Ishikawa (cell line): ENCODE measurements around the gene KNDC1.

Source experiments
- CEBPB ChIP-seq: IDR thresholded peaks from 2 replicates; pipeline ENCODE4 v1.6.1; 2012
- CREB1 ChIP-seq: IDR thresholded peaks from 2 replicates; pipeline ENCODE4 v1.6.1; 2012; ENCODE audit warnings: low read depth
- EGR1 ChIP-seq: IDR thresholded peaks from 2 replicates; pipeline ENCODE4 v1.6.1; 2012
- EP300 ChIP-seq: IDR thresholded peaks from 2 replicates; pipeline ENCODE4 v1.6.1; 2012; ENCODE audit warnings: borderline replicate concordance
- FOXM1 ChIP-seq: IDR thresholded peaks from 2 replicates; pipeline ENCODE4 v1.6.1; 2012; ENCODE audit warnings: low read depth, borderline replicate concordance
- NFIC ChIP-seq: IDR thresholded peaks from 2 replicates; pipeline ENCODE4 v1.6.1; 2012
- RAD21 ChIP-seq: IDR thresholded peaks from 2 replicates; pipeline ENCODE4 v1.6.1; 2012; ENCODE audit warnings: low read depth
- TAF1 ChIP-seq: IDR thresholded peaks from 2 replicates; pipeline ENCODE4 v1.6.1; 2012; ENCODE audit warnings: low read depth, mild to moderate bottlenecking
- TCF12 ChIP-seq: IDR thresholded peaks from 2 replicates; pipeline ENCODE4 v1.6.1; 2012; ENCODE audit warnings: low read depth
- TEAD4 ChIP-seq: IDR thresholded peaks from 2 replicates; pipeline ENCODE4 v1.6.1; 2012
- YY1 ChIP-seq: IDR thresholded peaks from 2 replicates; pipeline ENCODE4 v1.6.1; 2012; ENCODE audit warnings: low read depth
- ZBTB7A ChIP-seq: IDR thresholded peaks from 2 replicates; pipeline ENCODE4 v1.6.1; 2012; ENCODE audit warnings: low read depth
- TF ChIP-seq, protein P1 (sequence below): IDR thresholded peaks from 2 replicates; pipeline ENCODE4 v1.6.1; 2012; ENCODE audit warnings: low read depth, mild to moderate bottlenecking
- TF ChIP-seq, protein P2 (sequence below): IDR thresholded peaks from 2 replicates; pipeline ENCODE4 v1.6.1; 2012
- TF ChIP-seq, protein P3 (sequence below): IDR thresholded peaks from 2 replicates; pipeline ENCODE4 v1.6.1; 2012

Gene KNDC1

DNA sequence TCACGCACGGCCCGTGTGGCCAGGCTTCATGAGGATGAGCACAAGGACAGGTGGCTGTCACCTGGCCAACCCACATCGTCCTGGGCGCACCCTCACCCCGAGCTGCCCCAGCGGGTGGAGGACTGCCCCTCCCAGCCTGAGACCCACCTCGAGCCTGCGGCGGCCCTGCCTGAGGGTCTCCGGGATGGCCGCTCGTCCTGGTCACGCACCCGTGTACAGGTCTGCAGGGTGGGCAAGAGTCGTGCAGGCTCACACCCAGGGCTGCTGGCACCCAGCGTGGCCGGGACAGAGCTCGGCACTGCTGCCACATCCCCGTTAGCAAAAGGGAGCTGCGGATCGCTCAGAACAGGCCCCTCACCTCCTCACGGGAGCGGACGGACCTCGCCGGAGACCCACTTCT lies 55.6 kb downstream of the KNDC1 start:
- TF ChIP-seq EGR1: no peak
- TF ChIP-seq CREB1: no peak
- TF ChIP-seq, protein P1, sequence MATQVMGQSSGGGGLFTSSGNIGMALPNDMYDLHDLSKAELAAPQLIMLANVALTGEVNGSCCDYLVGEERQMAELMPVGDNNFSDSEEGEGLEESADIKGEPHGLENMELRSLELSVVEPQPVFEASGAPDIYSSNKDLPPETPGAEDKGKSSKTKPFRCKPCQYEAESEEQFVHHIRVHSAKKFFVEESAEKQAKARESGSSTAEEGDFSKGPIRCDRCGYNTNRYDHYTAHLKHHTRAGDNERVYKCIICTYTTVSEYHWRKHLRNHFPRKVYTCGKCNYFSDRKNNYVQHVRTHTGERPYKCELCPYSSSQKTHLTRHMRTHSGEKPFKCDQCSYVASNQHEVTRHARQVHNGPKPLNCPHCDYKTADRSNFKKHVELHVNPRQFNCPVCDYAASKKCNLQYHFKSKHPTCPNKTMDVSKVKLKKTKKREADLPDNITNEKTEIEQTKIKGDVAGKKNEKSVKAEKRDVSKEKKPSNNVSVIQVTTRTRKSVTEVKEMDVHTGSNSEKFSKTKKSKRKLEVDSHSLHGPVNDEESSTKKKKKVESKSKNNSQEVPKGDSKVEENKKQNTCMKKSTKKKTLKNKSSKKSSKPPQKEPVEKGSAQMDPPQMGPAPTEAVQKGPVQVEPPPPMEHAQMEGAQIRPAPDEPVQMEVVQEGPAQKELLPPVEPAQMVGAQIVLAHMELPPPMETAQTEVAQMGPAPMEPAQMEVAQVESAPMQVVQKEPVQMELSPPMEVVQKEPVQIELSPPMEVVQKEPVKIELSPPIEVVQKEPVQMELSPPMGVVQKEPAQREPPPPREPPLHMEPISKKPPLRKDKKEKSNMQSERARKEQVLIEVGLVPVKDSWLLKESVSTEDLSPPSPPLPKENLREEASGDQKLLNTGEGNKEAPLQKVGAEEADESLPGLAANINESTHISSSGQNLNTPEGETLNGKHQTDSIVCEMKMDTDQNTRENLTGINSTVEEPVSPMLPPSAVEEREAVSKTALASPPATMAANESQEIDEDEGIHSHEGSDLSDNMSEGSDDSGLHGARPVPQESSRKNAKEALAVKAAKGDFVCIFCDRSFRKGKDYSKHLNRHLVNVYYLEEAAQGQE: no peak
- TF ChIP-seq RAD21: no peak
- no peak for TF ChIP-seq ZBTB7A
- no peak for TF ChIP-seq TEAD4
- TF ChIP-seq CEBPB: no peak
- TF ChIP-seq FOXM1: no peak
- no peak for TF ChIP-seq YY1
- no peak for TF ChIP-seq NFIC
- TF ChIP-seq, protein P2, sequence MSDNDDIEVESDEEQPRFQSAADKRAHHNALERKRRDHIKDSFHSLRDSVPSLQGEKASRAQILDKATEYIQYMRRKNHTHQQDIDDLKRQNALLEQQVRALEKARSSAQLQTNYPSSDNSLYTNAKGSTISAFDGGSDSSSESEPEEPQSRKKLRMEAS: no peak

DNA sequence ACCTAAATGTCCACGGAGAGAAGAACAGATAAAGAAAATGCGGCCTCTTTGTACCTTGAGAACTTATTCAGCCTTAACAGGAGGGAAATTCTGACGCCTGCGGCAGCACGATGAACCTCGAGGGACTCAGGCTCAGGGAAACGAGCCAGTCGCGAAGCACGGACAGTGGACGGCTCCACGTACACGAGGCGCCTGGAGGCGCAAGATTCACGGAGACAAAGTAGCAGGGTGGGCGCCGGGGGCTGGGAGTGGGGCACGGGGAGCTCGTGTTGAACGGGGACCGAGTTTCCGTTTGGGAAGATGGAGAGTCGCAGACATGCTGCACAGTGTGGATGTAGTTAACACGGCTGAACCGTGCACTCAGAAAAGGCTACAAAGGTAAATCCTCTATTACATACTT lies 56.8 kb downstream of the KNDC1 start:
- TF ChIP-seq, protein P3, sequence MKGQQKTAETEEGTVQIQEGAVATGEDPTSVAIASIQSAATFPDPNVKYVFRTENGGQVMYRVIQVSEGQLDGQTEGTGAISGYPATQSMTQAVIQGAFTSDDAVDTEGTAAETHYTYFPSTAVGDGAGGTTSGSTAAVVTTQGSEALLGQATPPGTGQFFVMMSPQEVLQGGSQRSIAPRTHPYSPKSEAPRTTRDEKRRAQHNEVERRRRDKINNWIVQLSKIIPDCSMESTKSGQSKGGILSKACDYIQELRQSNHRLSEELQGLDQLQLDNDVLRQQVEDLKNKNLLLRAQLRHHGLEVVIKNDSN: no peak
- no peak for TF ChIP-seq TAF1
- no peak for TF ChIP-seq CREB1
- no peak for TF ChIP-seq ZBTB7A
- TF ChIP-seq, protein P1: no peak
- TF ChIP-seq, protein P2: no peak
- TF ChIP-seq TEAD4: no peak
- TF ChIP-seq NFIC: no peak
- TF ChIP-seq CEBPB: no peak
- TF ChIP-seq EGR1: no peak
- no peak for TF ChIP-seq FOXM1
- TF ChIP-seq YY1: no peak
- TF ChIP-seq TCF12: no peak
- TF ChIP-seq RAD21: no peak
- TF ChIP-seq EP300: no peak

DNA sequence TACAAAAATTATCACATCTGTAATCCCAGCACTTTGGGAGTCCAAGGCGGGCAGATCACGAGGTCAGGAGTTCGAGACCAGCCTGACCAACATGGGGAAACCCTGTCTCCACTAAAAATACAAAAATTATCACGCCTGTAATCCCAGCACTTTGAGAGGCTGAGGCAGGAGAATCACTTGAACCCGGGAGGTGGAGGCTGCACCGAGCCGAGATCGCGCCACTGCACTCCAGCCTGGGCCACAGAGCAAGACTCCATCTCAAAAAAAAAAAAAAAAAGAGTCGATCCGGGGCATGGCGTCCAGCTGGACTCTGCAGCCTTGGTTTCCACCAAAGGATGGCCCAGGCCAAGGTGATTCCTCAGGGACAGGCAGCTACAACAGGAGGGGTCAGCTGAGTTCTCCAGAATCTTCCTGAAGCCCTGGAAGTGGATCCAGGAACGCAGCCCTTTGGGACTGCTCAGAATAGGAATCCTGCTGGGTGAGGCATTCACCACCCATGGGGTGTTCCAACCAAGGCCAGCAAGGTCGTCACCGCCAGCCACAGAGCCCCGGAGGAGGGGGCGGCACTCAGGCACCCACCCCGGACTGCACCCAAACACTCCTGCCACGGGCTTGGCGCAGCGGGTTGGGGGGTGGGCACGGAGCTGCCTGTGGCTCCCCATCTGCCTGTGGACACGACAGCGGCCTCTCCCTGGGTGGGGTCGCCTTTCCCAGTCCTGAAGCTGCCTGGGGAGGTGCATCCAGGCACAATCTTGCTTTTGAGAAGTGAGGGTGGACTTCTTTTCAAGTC lies 58.0 kb downstream of the KNDC1 start:
- TF ChIP-seq, protein P3: no peak
- no peak for TF ChIP-seq YY1
- no peak for TF ChIP-seq EP300
- TF ChIP-seq, protein P1: no peak
- no peak for TF ChIP-seq EGR1
- no peak for TF ChIP-seq TCF12
- no peak for TF ChIP-seq ZBTB7A
- TF ChIP-seq CEBPB: no peak

DNA sequence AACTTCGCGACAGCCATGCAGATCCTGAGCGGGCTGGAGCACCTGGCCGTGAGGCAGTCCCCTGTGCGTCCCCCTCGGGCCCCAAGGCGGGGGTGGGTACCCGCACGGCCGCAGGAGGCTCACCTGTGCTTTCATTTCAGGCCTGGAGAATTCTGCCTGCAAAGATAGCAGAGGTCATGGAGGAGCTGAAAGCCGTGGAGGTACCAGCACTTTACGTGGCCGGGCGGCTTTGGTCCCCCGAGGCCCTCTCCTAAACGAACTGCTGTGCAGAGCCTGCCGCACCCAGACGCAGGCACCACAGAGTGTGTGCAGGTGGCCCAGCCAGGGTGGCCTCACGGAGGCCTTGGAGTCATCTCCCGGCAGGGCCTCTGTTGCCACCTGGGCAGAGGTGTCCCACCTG lies 58.9 kb downstream of the KNDC1 start:
- TF ChIP-seq, protein P2: no peak
- TF ChIP-seq NFIC: no peak
- TF ChIP-seq RAD21: no peak
- TF ChIP-seq FOXM1: no peak
- TF ChIP-seq TAF1: no peak
- no peak for TF ChIP-seq TCF12
- no peak for TF ChIP-seq TEAD4
- TF ChIP-seq YY1: no peak
- no peak for TF ChIP-seq CREB1
- TF ChIP-seq, protein P3: no peak
- TF ChIP-seq EP300: no peak
